Stimulated activated naive B cell treated with anti-CD40 and anti-IgM and Interleukin-4, amounts not matched to agents 10 μg/mL and 1 μg/mL and 100 μg/mL, for 72 hours (primary cell): Measurements from ENCODE around the gene FGF5.
"Not testable (repeated sequence)": the region's sequence is repeated elsewhere in the genome, so short reads cannot be mapped to it uniquely, and the experiment has no call there.

ENCODE experiments used
- ATAC-seq, 2 donors: fragments of 150-1000 bp; cut with Tn5 transposase; replicated peaks; 2 replicates each; pipeline ENCODE4 v1.10.0; 2021; ENCODE audit warnings: moderate library complexity in 1 of 2
- DNase-seq: peaks from one replicate; pipeline ENCODE4 v3.0.0; 2021
- H3K27ac Mint-ChIP-seq: one replicate; pipeline ENCODE4 v1.8.0; 2022; ENCODE audit warnings: mild to moderate bottlenecking, mixed read lengths
- H3K27me3 Mint-ChIP-seq, 2 donors: one replicate each; pipeline ENCODE4 v1.8.0; 2022; ENCODE audit warnings: mixed read lengths in 2 of 2
- H3K36me3 Mint-ChIP-seq, 2 donors: one replicate each; pipeline ENCODE4 v1.8.0; 2022; ENCODE audit warnings: mixed read lengths in 2 of 2, mild to moderate bottlenecking in 1 of 2
- H3K4me1 Mint-ChIP-seq, 2 donors: one replicate each; pipeline ENCODE4 v1.8.0; 2022; ENCODE audit warnings: mixed read lengths in 2 of 2, mild to moderate bottlenecking in 1 of 2
- H3K4me3 Mint-ChIP-seq, 2 donors: one replicate each; pipeline ENCODE4 v1.8.0; 2022; ENCODE audit warnings: mild to moderate bottlenecking in 2 of 2, mixed read lengths in 2 of 2, moderate library complexity in 1 of 2
- H3K9me3 Mint-ChIP-seq, 2 donors: one replicate each; pipeline ENCODE4 v1.8.0; 2022; ENCODE audit warnings: mixed read lengths in 2 of 2, mild to moderate bottlenecking in 1 of 2

Gene FGF5

GRCh38 chr4:80239480-80240150 is 26.8 kb upstream of the FGF5 start:
- ATAC-seq, result no peak
- Mint-ChIP-seq H3K36me3 (no peaks in the 10 kb centered on the region), H3K27me3 (peaks cover 0 to 10% of the 10 kb centered on the region in 2 donors), H3K27ac (no peak overlapping the region), H3K9me3 (no peaks in the 10 kb centered on the region), H3K4me1 (no peaks in the 10 kb centered on the region), H3K4me3 (no peak overlapping the region)
- DNase-seq, result no peak

- Mint-ChIP-seq H3K36me3 (no peaks in the 10 kb centered on the region), H3K4me3 (no peak overlapping the region), H3K9me3 (no peaks in the 10 kb centered on the region), H3K4me1 (no peaks in the 10 kb centered on the region), H3K27ac (no peak overlapping the region), H3K27me3 (peaks cover 0 to 8% of the 10 kb centered on the region in 2 donors)
- DNase-seq (no peak), ATAC-seq (no peak)
Observed at GRCh38 chr4:80240976-80241375, 25.5 kb upstream of the FGF5 start.

- peaks cover 0 to 1% of the 10 kb centered on the region in 2 donors for H3K4me1 Mint-ChIP-seq
- H3K9me3 Mint-ChIP-seq, result no peaks in the 10 kb centered on the region
- H3K36me3 Mint-ChIP-seq, result no peaks in the 10 kb centered on the region
- DNase-seq (no peak), ATAC-seq (no peak)
- no peak overlapping the region for H3K4me3 Mint-ChIP-seq
- H3K27me3 Mint-ChIP-seq, result peaks cover 0 to 23% of the 10 kb centered on the region in 2 donors
- no peak overlapping the region for H3K27ac Mint-ChIP-seq
Observed at GRCh38 chr4:80243274-80244018, 23.0 kb upstream of the FGF5 start.

- H3K27ac Mint-ChIP-seq, H3K9me3 Mint-ChIP-seq, H3K36me3 Mint-ChIP-seq, ATAC-seq, H3K4me1 Mint-ChIP-seq, DNase-seq, H3K4me3 Mint-ChIP-seq: not testable (repeated sequence)
- peaks cover 0 to 23% of the 10 kb centered on the region in 2 donors for H3K27me3 Mint-ChIP-seq
Observed at GRCh38 chr4:80247484-80247883, 19.0 kb upstream of the FGF5 start.

GRCh38 chr4:80249144-80249543 is 17.3 kb upstream of the FGF5 start:
- peaks cover 1 to 6% of the 10 kb centered on the region in 2 donors for H3K4me1 Mint-ChIP-seq
- H3K4me3 Mint-ChIP-seq, result no peak overlapping the region
- ATAC-seq (no peak), DNase-seq (no peak)
- no peaks in the 10 kb centered on the region for H3K36me3 Mint-ChIP-seq
- no peak overlapping the region for H3K27ac Mint-ChIP-seq
- H3K27me3 Mint-ChIP-seq, result peaks cover 0 to 19% of the 10 kb centered on the region in 2 donors
- H3K9me3 Mint-ChIP-seq, result no peaks in the 10 kb centered on the region

GRCh38 chr4:80252427-80252826 is 14.0 kb upstream of the FGF5 start:
- Mint-ChIP-seq H3K27me3 (peaks cover 18 to 22% of the 10 kb centered on the region in 2 donors), H3K4me1 (peaks cover 0 to 6% of the 10 kb centered on the region in 2 donors), H3K36me3 (no peaks in the 10 kb centered on the region), H3K4me3 (no peak overlapping the region), H3K9me3 (no peaks in the 10 kb centered on the region), H3K27ac (no peak overlapping the region)
- ATAC-seq (no peak), DNase-seq (no peak)

- H3K9me3 Mint-ChIP-seq, result no peaks in the 10 kb centered on the region
- ATAC-seq (no peak), DNase-seq (no peak)
- H3K4me1 Mint-ChIP-seq, result peaks cover 0 to 6% of the 10 kb centered on the region in 2 donors
- no peak overlapping the region for H3K4me3 Mint-ChIP-seq
- no peaks in the 10 kb centered on the region for H3K36me3 Mint-ChIP-seq
- peaks cover 23% of the 10 kb centered on the region in 2 donors for H3K27me3 Mint-ChIP-seq
- no peak overlapping the region for H3K27ac Mint-ChIP-seq
Observed at GRCh38 chr4:80252953-80253352, 13.5 kb upstream of the FGF5 start.

GRCh38 chr4:80253510-80253909 is 13.0 kb upstream of the FGF5 start:
- H3K9me3 Mint-ChIP-seq, result no peaks in the 10 kb centered on the region
- peaks cover 23 to 27% of the 10 kb centered on the region in 2 donors for H3K27me3 Mint-ChIP-seq
- ATAC-seq (no peak), DNase-seq (no peak)
- no peak overlapping the region for H3K27ac Mint-ChIP-seq
- peaks cover 0 to 6% of the 10 kb centered on the region in 2 donors for H3K4me1 Mint-ChIP-seq
- no peak overlapping the region for H3K4me3 Mint-ChIP-seq
- H3K36me3 Mint-ChIP-seq, result no peaks in the 10 kb centered on the region

- ATAC-seq, result no peak
- no peaks in the 10 kb centered on the region for H3K9me3 Mint-ChIP-seq
- peaks cover 0 to under 1% of the 10 kb centered on the region in 2 donors for H3K4me1 Mint-ChIP-seq
- no peak for DNase-seq
- H3K4me3 Mint-ChIP-seq, result no peak overlapping the region
- H3K36me3 Mint-ChIP-seq, result no peaks in the 10 kb centered on the region
- no peak overlapping the region for H3K27ac Mint-ChIP-seq
- H3K27me3 Mint-ChIP-seq, result peaks cover 28 to 33% of the 10 kb centered on the region in 2 donors
Observed at GRCh38 chr4:80254114-80254513, 12.3 kb upstream of the FGF5 start.

GRCh38 chr4:80255329-80256095 is 11.0 kb upstream of the FGF5 start:
- ATAC-seq (no peak), DNase-seq (no peak)
- no peaks in the 10 kb centered on the region for H3K36me3 Mint-ChIP-seq
- no peaks in the 10 kb centered on the region for H3K4me1 Mint-ChIP-seq
- H3K9me3 Mint-ChIP-seq, result no peaks in the 10 kb centered on the region
- H3K27ac Mint-ChIP-seq, result no peak overlapping the region
- peaks cover 33 to 41% of the 10 kb centered on the region in 2 donors for H3K27me3 Mint-ChIP-seq
- H3K4me3 Mint-ChIP-seq, result no peak overlapping the region

GRCh38 chr4:80257851-80258250 is 8.6 kb upstream of the FGF5 start:
- Mint-ChIP-seq H3K4me3 (no peak overlapping the region), H3K4me1 (no peaks in the 10 kb centered on the region), H3K9me3 (no peaks in the 10 kb centered on the region), H3K27ac (no peak overlapping the region), H3K27me3 (peaks cover 47 to 60% of the 10 kb centered on the region in 2 donors), H3K36me3 (no peaks in the 10 kb centered on the region)
- DNase-seq (no peak), ATAC-seq (no peak)

- peaks cover 58 to 72% of the 10 kb centered on the region in 2 donors for H3K27me3 Mint-ChIP-seq
- no peak for ATAC-seq
- no peak overlapping the region for H3K4me3 Mint-ChIP-seq
Observed at GRCh38 chr4:80259012-80259411, 7.5 kb upstream of the FGF5 start.

GRCh38 chr4:80259817-80260216 is 6.6 kb upstream of the FGF5 start:
- no peak for DNase-seq
- Mint-ChIP-seq H3K4me3 (no peak overlapping the region), H3K27me3 (peaks cover 64 to 80% of the 10 kb centered on the region in 2 donors), H3K9me3 (no peaks in the 10 kb centered on the region), H3K4me1 (peaks cover 8 to 14% of the 10 kb centered on the region in 2 donors), H3K36me3 (no peaks in the 10 kb centered on the region), H3K27ac (no peak overlapping the region)
- ATAC-seq, result no peak

More at GRCh38 chr4:80259012-80259411, 7.5 kb upstream of the FGF5 start:
- H3K4me1 Mint-ChIP-seq, result peaks cover 2 to 6% of the 10 kb centered on the region in 2 donors
- H3K36me3 Mint-ChIP-seq, result no peaks in the 10 kb centered on the region
- no peak for DNase-seq
- H3K27ac Mint-ChIP-seq, result no peak overlapping the region
- no peaks in the 10 kb centered on the region for H3K9me3 Mint-ChIP-seq

- H3K27me3 Mint-ChIP-seq, result peaks cover 71 to 84% of the 10 kb centered on the region in 2 donors
Observed at GRCh38 chr4:80261989-80262600, 4.4 kb upstream of the FGF5 start.

More at GRCh38 chr4:80261989-80262600, 4.4 kb upstream of the FGF5 start:
- Mint-ChIP-seq H3K36me3 (no peaks in the 10 kb centered on the region), H3K9me3 (no peaks in the 10 kb centered on the region), H3K4me1 (peaks cover 23 to 34% of the 10 kb centered on the region in 2 donors), H3K4me3 (no peak overlapping the region), H3K27ac (no peak overlapping the region)
- DNase-seq, result no peak
- no peak for ATAC-seq
